HEK293 (cell line): Measurements from ENCODE around the gene TSPEAR.

Source experiments
- MYNN ChIP-seq: fragments of 450-650 bp; formaldehyde crosslinking; IDR thresholded peaks from 2 replicates; pipeline ENCODE4 v1.5.1; 2016; ENCODE audit warnings: missing biosample characterization, missing genetic modification characterization, borderline replicate concordance
- REPIN1 ChIP-seq: fragments of 450-650 bp; formaldehyde crosslinking; IDR thresholded peaks from 2 replicates; pipeline ENCODE4 v1.5.1; 2017; ENCODE audit warnings: missing biosample characterization, missing genetic modification characterization, low read depth
- TCF7L2 ChIP-seq: IDR thresholded peaks from 2 replicates; pipeline ENCODE4 v1.6.1; 2011; ENCODE audit warnings: low read depth, mild to moderate bottlenecking, inconsistent platforms, low read length, moderate library complexity, borderline replicate concordance
- YY1 ChIP-seq: fragments of 450-650 bp; formaldehyde crosslinking; IDR thresholded peaks from 2 replicates; pipeline ENCODE4 v1.5.1; 2018; ENCODE audit warnings: missing biosample characterization, missing genetic modification characterization
- ZBTB20 ChIP-seq: fragments of 450-650 bp; formaldehyde crosslinking; IDR thresholded peaks from 2 replicates; pipeline ENCODE4 v1.5.1; 2016; ENCODE audit warnings: missing biosample characterization, missing genetic modification characterization
- ZNF155 ChIP-seq: fragments of 450-650 bp; formaldehyde crosslinking; IDR thresholded peaks from 2 replicates; pipeline ENCODE4 v1.5.1; 2016; ENCODE audit warnings: missing biosample characterization, missing genetic modification characterization
- ZNF629 ChIP-seq: fragments of 450-650 bp; formaldehyde crosslinking; IDR thresholded peaks from 2 replicates; pipeline ENCODE4 v1.5.1; 2017; ENCODE audit warnings: missing biosample characterization, missing genetic modification characterization
- ZNF791 ChIP-seq: fragments of 450-650 bp; formaldehyde crosslinking; IDR thresholded peaks from 2 replicates; pipeline ENCODE4 v1.5.1; 2016; ENCODE audit warnings: missing biosample characterization, missing genetic modification characterization
- TF ChIP-seq, protein P1 (sequence below): fragments of 450-650 bp; formaldehyde crosslinking; IDR thresholded peaks from 2 replicates; pipeline ENCODE4 v1.5.1; 2016; ENCODE audit warnings: missing biosample characterization, missing genetic modification characterization
- TF ChIP-seq, protein P2 (sequence below): fragments of 450-650 bp; formaldehyde crosslinking; optimal IDR thresholded peaks from 2 replicates; pipeline ENCODE3; 2016; ENCODE audit warnings: missing biosample characterization, mild to moderate bottlenecking, missing genetic modification characterization

DNA sequence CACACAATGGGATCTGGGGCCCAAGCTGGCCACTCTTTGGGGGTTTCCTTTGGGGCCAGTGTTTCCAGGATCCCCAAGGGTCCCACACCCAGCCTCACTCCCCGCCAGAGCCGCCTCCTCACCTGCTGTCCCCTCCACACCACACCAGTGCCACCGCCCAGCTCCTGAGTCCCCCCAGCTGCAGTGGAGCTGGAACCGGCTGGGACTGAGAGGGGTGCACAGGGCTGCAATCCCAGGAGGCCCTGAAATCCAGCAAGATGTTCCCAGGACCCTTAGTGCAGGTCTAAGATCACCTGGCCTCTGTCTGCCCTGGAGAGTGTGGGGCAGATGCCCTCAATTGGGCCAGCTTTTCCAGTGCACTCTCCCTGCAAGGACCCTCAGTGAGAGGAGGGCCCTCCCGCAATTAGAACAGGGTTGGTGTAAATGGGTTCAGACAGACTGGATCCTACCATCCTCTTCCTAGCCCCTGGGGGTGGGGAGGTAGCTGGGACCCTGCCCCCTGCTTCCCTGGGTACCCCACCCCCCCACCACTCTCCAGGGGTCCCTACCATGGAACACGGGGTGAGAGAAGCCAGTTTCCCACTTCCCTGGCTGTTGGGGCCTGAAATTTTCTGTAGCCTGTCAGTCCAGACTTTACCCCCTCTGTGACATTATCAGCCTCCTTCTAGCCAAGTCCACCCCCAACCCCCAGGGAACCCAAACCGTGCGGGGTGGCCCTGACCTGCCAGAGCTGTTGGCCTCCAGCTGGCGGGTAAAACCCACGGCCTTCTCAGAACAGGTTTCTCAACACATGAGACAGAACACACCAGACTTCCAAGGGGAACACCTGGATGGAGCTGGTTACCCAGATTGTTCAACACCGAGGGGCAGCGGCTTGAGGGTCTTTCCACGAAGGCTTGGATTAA, 7.4 kb downstream of the TSPEAR start:
- no peak for TF ChIP-seq YY1 (tag by site-specific recombination)
- TF ChIP-seq MYNN (tag by site-specific recombination) = no peak
- TF ChIP-seq ZNF629 (tag by site-specific recombination) = no peak
- TF ChIP-seq, protein P1, sequence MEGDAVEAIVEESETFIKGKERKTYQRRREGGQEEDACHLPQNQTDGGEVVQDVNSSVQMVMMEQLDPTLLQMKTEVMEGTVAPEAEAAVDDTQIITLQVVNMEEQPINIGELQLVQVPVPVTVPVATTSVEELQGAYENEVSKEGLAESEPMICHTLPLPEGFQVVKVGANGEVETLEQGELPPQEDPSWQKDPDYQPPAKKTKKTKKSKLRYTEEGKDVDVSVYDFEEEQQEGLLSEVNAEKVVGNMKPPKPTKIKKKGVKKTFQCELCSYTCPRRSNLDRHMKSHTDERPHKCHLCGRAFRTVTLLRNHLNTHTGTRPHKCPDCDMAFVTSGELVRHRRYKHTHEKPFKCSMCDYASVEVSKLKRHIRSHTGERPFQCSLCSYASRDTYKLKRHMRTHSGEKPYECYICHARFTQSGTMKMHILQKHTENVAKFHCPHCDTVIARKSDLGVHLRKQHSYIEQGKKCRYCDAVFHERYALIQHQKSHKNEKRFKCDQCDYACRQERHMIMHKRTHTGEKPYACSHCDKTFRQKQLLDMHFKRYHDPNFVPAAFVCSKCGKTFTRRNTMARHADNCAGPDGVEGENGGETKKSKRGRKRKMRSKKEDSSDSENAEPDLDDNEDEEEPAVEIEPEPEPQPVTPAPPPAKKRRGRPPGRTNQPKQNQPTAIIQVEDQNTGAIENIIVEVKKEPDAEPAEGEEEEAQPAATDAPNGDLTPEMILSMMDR (tag by site-specific recombination) = no peak
- no peak for TF ChIP-seq ZBTB20
- no peak for TF ChIP-seq ZNF155 (tag by site-specific recombination)
- TF ChIP-seq, protein P2, sequence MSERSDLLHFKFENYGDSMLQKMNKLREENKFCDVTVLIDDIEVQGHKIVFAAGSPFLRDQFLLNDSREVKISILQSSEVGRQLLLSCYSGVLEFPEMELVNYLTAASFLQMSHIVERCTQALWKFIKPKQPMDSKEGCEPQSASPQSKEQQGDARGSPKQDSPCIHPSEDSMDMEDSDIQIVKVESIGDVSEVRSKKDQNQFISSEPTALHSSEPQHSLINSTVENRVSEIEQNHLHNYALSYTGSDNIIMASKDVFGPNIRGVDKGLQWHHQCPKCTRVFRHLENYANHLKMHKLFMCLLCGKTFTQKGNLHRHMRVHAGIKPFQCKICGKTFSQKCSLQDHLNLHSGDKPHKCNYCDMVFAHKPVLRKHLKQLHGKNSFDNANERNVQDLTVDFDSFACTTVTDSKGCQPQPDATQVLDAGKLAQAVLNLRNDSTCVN (tag by site-specific recombination) = no peak
- no peak for TF ChIP-seq ZNF791 (tag by site-specific recombination)
- no peak for TF ChIP-seq REPIN1
- no peak for TF ChIP-seq TCF7L2
